Mesothelial cell of epicardium (in vitro differentiated cells): ENCODE data around the gene KLHL12. TPM values are rescaled to one million over a fixed set of nuclear protein-coding genes. Genes with fewer than 3 reads are reported as not detected.

Experiments used
- DNase-seq, 2 experiments: peaks; one replicate each; pipeline ENCODE4 v3.0.0; 2021; ENCODE audit warnings: low spot score in 2 of 2; ENCODE audit not compliant: unreplicated experiment in 2 of 2
- H3K27ac Mint-ChIP-seq: 2 replicates; pipeline ENCODE4 v1.8.0; 2021; ENCODE audit warnings: mixed read lengths
- H3K27me3 Mint-ChIP-seq: 2 replicates; pipeline ENCODE4 v1.8.0; 2021; ENCODE audit warnings: low read depth, mixed read lengths
- H3K36me3 Mint-ChIP-seq: 2 replicates; pipeline ENCODE4 v1.8.0; 2021; ENCODE audit warnings: mixed read lengths
- H3K4me1 Mint-ChIP-seq: 2 replicates; pipeline ENCODE4 v1.8.0; 2021; ENCODE audit warnings: mixed read lengths
- H3K4me3 Mint-ChIP-seq: 2 replicates; pipeline ENCODE4 v1.8.0; 2021; ENCODE audit warnings: mild to moderate bottlenecking, moderate library complexity, mixed read lengths
- H3K9me3 Mint-ChIP-seq: 2 replicates; pipeline ENCODE4 v1.8.0; 2021; ENCODE audit warnings: mixed read lengths
- CTCF ChIP-seq: fragments of 200-600 bp; sonication (generic); IDR thresholded peaks from one replicate; pipeline ENCODE4 v1.5.0; 2021; ENCODE audit warnings: antibody characterized with exemption; ENCODE audit not compliant: unreplicated experiment
- total RNA-seq: library from RNA; stranded (reverse); gene quantifications from 3 replicates; pipeline ENCODE4 v1.2.1, GENCODE V29; 2021

KLHL12 gene
- total RNA-seq, 1 donor from 2014 or later = 27.8 TPM

- Mint-ChIP-seq H3K36me3 (peaks cover 49% of the 10 kb centered on the region), H3K4me3 (no peak overlapping the region), H3K27me3 (no peaks in the 10 kb centered on the region), H3K27ac (no peak overlapping the region), H3K4me1 (no peaks in the 10 kb centered on the region), H3K9me3 (no peaks in the 10 kb centered on the region)
- TF ChIP-seq CTCF = no peak
- no peak for DNase-seq
Measured at GRCh38 chr1:202945483-202945882, 18.4 kb upstream of the KLHL12 start.

- TF ChIP-seq CTCF = no peak
- peaks cover 46% of the 10 kb centered on the region for H3K36me3 Mint-ChIP-seq
- no peak for DNase-seq
- H3K4me3 Mint-ChIP-seq = no peak overlapping the region
- H3K27ac Mint-ChIP-seq = no peak overlapping the region
- no peaks in the 10 kb centered on the region for H3K9me3 Mint-ChIP-seq
- H3K4me1 Mint-ChIP-seq = no peaks in the 10 kb centered on the region
- no peaks in the 10 kb centered on the region for H3K27me3 Mint-ChIP-seq
Measured at GRCh38 chr1:202944438-202944921, 17.4 kb upstream of the KLHL12 start.

GRCh38 chr1:202942426-202942825 is 15.4 kb upstream of the KLHL12 start:
- no peaks in the 10 kb centered on the region for H3K4me1 Mint-ChIP-seq
- no peak overlapping the region for H3K4me3 Mint-ChIP-seq
- no peaks in the 10 kb centered on the region for H3K27me3 Mint-ChIP-seq
- no peak for TF ChIP-seq CTCF
- no peak for DNase-seq
- H3K27ac Mint-ChIP-seq = no peak overlapping the region
- H3K9me3 Mint-ChIP-seq = no peaks in the 10 kb centered on the region
- H3K36me3 Mint-ChIP-seq = peaks cover 39% of the 10 kb centered on the region

- no peak for TF ChIP-seq CTCF
- Mint-ChIP-seq H3K27me3 (no peaks in the 10 kb centered on the region), H3K36me3 (peaks cover 38% of the 10 kb centered on the region), H3K4me1 (no peaks in the 10 kb centered on the region), H3K27ac (no peak overlapping the region), H3K4me3 (no peak overlapping the region), H3K9me3 (no peaks in the 10 kb centered on the region)
- no peak for DNase-seq
Measured at GRCh38 chr1:202941372-202941771, 14.3 kb upstream of the KLHL12 start.

GRCh38 chr1:202940561-202940960 is 13.5 kb upstream of the KLHL12 start:
- H3K4me1 Mint-ChIP-seq = no peaks in the 10 kb centered on the region
- DNase-seq = no peak
- peaks cover 31% of the 10 kb centered on the region for H3K36me3 Mint-ChIP-seq
- H3K4me3 Mint-ChIP-seq = no peak overlapping the region
- TF ChIP-seq CTCF = no peak
- no peaks in the 10 kb centered on the region for H3K9me3 Mint-ChIP-seq
- H3K27ac Mint-ChIP-seq = no peak overlapping the region
- H3K27me3 Mint-ChIP-seq = no peaks in the 10 kb centered on the region
